ENCODE data around the gene RELB. TPM values are rescaled to one million over a fixed set of nuclear protein-coding genes. Genes with fewer than 3 reads are reported as not detected.
"Not testable (repeated sequence)": the region's sequence is repeated elsewhere in the genome, so short reads cannot be mapped to it uniquely, and the experiment has no call there.

Gene RELB
- total RNA-seq, 1 donor from 2014 or later = 6.6 TPM

DNA sequence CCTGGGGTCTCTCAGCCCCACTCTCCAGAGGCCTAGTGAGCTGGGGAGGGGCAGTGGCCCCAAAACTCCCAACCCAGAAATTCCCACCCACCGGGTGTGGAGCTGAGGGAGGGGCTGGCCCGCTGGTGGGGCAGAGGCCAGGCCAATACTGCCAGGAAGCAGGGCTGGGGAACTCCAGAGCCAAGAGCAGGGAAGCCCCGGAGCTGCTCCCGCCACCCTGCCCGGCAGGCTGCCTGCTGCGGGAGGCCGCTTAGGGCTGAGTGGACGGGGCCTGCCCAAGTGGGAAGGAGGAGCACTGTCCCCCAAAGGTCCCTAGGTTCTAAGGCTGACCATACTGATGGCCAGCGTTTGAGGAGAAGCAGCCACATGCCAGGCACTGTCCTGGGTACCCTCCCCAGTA lies 13.0 kb upstream of the RELB start:
- ATAC-seq = no peak

DNA sequence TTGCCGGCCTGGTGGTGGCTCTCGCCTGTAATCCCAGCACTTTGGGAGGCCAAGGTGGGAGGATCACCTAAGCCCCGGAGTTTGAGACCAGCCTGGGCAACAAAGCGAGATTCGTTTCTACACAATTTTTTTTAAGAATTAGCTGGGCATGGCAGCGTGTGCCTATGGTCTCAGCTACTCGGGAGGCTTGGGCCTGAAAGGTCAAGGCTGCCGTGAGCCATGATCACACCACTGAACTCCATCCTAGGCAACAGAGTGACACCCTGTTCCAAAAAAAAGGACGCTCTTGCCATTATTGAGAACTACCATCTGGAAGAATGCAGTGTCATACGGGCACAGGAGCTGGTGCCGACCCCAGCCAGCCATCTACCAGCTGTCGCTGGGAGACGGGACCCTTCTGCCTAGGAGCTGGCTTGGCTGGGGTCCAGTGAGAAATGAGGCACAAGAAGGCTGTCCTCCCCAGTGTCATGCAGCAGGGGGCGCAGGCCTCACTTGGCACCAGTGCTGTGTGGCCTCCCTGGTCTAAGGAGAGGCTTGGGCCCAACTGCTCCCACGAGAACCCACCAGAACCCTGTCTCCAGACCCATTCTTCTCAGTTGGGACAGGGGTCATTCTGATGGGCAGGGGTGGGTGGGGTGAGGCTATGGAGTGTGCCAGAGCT lies 12.2 kb upstream of the RELB start:
- peak; percentile 53 for ATAC-seq

GRCh38 chr19:44990459-44990858 lies 10.8 kb upstream of the RELB start:
- no peak for ATAC-seq

DNA sequence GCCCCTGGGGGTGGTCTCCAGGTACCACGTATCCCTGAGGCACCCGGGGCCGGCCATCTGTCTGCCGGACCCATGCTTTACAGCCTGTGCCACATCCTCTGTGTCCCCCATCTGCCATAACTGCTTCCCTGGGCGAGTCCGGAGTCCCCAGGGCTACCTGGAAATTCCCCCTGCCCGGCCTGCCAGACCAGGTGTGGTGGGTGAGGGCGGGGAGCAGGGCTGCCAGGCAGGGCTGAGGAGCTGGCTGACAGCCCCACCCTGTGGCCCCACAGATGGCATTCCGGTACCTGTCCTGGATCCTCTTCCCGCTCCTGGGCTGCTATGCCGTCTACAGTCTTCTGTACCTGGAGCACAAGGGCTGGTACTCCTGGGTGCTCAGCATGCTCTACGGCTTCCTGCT lies 10.3 kb upstream of the RELB start:
- ATAC-seq = no peak

DNA sequence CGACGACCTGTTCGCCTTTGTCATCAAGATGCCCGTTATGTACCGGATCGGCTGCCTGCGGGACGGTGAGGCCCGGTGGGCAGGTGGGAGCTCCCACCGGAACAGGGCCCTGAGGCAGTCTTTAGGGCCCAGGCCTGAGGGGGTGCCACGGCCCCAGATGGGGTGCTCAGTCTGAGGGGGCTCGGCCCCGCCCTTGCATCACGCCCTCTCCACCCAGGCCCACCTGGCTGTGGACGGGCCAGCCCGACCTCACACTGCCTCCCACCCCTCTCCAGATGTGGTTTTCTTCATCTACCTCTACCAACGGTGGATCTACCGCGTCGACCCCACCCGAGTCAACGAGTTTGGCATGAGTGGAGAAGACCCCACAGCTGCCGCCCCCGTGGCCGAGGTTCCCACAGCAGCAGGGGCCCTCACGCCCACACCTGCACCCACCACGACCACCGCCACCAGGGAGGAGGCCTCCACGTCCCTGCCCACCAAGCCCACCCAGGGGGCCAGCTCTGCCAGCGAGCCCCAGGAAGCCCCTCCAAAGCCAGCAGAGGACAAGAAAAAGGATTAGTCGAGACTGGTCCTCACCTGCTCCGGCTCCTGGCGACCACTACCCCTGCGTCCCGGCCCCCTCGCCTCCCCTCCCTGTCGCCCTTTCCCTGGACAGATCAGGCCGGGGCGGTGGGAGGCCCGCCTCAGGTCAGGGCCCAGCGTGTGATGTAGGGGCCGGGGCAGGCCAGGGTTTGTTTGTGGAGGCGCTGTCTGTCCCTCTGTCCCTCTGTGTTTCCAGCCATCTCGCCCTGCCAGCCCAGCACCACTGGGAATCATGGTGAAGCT lies 8.7 kb upstream of the RELB start:
- ATAC-seq = no peak

- no peak for ATAC-seq
Observed at GRCh38 chr19:44993526-44993925, 7.7 kb upstream of the RELB start.

DNA sequence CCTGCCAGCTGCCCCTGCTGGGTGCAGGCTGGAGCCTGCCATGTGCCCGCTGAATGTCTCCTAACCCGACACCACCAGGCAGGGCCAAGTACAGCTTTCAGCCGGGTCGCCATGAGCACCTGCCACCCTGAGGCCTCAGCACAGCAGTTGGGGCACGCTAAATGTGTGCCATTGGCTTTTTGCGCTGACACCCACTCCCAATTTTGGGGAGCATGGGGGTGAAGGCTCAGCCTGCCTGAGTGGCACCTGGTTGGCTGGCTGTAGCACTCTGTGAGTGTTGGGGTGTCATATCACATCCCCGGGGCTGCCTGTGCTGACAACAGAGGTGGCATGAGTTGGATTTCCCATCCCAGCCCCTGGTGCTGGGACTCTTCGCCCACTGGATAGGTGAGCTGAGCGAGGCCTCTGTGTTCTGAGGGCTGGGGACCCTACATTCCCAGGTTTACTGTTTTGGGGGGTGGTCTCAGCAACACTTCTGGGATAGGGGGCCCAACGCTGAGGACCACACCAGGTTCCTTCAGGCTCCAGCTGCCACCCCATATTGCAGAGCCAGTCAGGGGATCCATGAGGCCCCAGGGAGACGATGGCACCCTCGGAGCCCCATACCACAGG lies 7.2 kb upstream of the RELB start:
- ATAC-seq = no peak

DNA sequence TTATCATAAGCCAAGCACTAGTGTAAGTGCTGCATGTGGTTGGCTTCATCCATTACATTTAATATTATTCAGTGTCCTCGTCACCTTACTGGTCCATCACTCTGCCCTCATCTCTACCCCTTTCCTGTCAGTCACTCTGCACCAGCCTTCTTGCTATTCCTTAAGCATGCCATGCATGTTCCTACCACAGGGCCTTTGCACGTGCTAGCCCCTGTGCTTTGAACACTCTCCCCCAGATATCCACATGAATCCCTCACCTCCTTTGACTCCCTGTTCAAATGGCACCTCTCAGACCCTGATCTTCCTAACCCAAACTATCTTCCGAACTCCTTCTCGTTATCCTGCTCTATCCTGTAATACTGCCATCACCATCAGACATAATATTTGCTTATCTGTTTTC lies 3.2 kb upstream of the RELB start:
- no peak for ATAC-seq

DNA sequence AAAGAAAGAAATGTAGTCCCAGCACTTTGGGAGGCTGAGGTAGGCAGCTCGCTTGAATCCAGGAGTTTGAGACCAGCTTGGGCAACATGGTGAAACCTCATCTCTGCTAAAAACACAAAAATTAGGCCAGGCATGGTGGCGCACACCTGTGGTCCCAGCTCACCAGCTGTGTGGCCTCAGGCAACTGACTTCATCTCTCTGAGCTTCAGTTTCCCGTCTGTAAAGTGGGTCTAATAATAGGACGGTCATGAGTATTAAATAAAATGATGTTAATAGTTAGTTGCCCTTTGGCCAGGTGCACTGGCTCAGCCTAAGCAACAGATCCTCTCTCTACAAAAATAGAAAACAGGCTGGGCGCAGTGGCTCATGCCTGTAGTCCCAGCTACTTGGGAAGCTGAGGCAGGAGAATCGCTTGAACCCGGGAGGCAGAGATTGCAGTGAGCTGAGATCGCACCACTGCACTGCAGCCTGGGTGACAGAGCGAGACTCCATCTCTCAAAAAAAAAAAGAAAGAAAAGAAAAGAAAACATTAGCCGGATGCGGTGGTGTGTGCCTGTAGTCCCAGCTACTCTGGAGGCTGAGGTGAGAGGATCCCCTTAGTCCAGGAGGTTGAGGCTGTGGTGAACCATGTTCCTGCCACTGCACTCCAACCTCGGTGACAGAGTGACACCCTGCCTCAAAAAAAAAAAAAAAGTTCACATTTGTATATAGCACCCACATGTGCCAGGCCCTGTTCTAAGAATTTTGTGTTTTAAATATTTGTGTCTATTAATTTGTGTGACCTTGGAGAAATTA lies 1.9 kb upstream of the RELB start:
- ATAC-seq = not testable (repeated sequence)

- ATAC-seq = not testable (repeated sequence)
Observed at GRCh38 chr19:45000665-45001064, 599 bp upstream of the RELB start.

DNA sequence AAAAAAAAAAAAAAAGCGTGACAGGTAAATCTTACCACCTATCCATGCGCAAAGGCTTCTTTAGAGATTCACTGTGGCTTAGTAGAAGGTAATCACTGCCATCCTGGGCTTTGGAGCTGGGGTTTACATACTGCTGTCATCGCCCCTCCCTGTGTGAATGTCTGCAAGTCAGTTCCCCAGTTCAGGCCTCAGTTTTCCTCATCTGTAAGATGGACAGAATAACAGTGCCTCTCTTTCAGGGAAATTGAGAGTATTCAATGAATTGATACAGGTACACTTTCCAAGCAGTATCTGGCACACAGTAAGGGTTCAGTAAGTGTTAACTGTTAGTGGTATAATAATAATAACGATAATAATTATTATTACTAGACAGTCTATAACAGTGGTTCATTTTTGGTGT lies 2.2 kb downstream of the RELB start:
- no peak for ATAC-seq

DNA sequence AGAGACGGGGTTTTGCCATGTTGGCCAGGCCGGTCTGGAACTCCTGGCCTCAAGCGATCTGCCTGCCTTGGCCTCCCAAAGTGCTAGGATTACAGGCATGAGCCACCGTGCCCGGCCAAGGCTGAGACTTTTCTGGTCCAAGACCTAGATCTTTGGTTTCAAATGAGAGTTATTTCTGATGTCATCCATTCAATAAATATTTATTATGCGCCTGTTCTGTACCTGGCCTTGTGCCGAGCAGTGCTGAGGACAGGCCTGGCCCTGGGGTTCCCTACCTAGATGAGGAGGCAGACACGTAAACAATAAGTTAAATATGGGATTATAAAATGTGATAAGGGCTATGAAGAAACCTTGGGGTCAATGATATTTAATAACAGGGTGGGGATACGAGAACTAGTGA lies 4.5 kb downstream of the RELB start:
- ATAC-seq = no peak

DNA sequence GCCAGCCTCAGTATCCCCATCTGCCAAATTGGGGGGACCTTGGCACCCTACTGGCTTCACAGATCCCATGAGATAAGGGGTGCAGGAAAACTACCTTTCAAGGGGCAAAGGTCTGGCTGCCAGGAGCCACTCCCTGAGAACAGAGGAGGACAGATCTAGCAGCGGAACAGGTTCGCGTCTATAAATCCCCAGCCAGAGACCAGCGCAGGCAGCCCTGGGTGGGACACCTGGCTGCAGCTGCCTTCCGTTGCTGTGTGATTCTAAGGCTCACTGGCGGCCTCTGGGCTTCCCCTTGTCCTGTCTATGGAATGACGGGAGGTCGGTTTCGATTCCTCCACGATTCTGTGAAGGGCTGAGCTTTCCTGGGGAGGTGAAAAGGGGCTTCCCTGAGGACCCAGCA lies 7.3 kb downstream of the RELB start:
- ATAC-seq = no peak

- no peak for ATAC-seq
Observed at GRCh38 chr19:45009625-45010255, 8.5 kb downstream of the RELB start.

DNA sequence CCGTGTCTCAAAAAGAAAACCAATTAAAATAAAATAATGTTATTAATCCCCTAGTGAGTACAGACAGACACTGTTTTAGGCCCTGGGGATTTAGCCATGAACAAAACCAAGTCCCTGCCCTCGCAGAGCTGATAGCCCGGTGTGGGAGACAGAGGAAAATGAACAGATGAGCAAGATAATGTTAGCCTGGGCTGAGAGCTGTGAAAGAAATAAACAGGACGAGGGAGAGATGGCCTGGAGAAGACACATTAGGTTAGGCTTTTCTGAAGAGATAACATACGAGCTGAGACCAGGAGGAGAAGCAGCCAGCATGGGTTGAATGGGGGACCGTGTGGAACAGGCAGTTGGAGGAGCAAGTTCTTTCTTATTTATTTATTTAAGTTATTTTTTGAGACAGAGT lies 9.0 kb downstream of the RELB start:
- ATAC-seq = no peak

DNA sequence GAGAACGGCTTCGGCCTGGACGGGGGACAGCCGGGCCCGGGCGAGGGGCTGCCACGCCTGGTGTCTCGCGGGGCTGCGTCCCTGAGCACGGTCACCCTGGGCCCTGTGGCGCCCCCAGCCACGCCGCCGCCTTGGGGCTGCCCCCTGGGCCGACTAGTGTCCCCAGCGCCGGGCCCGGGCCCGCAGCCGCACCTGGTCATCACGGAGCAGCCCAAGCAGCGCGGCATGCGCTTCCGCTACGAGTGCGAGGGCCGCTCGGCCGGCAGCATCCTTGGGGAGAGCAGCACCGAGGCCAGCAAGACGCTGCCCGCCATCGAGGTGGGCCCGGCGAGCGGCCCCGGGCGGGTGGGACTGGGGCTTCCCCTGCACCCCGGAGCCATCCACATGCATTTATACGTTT lies 10.7 kb downstream of the RELB start:
- ATAC-seq = no peak

DNA sequence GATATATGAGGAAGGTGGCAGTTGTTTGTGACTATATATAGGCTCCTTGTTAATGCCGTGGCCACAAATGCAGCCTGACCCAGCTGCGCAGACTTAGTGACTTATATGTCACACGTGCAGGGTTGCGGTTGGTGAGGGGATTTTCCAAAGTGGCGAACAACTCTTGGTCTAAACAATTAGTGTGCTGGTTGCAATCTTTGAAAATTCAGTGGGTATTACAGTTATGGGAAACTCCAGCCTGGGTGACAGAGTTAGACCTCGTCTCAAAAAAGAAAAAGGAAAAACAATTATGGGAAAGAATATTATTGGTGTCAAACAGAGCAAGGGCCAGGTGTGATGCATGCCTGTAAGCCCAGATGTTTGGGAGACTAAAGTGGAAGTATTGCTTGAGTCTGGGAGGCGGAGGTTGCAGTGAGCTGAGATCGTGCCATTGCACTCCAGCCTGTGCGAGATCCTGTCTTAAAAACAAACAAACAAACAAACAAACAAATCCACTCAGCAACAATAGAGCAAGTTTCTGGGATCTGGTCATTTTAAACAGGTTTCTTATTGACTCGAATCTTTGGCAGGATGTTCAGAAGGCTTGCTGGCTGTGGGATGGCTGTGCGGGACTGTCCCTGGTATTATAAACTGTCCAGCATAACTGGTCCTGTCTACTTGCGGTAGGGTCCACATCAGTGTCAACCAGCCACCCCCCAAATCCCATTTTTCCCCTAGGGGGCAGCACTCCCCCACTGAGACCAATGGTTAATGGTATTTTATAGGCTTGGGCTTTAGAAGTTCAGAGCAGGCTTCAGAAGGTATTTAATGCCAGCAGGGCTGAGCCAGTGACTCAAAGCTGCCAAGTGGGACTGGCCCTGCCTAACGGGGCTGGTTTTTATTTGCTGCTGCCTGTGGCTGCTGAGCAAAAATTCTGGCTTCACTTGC lies 15.4 kb downstream of the RELB start:
- peak; percentile 89 for ATAC-seq

DNA sequence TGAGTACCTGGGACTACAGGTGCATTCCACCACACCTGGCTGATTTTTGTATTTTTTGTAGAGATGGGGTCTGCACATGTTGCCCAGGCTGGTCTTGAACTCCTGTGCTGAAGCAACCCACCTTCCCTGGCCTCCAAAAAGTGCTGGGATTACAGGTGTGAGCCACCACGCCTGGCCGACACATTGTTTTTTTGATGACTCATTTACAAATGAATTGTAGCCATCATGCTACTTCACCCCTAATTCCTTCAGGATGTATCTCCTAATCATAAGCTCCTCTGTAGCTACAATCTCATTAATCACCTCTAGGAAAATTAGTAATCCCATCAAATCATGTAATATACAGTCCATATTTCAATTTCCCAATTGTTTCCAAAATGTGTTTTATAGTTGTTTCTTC lies 17.9 kb downstream of the RELB start:
- ATAC-seq = no peak

DNA sequence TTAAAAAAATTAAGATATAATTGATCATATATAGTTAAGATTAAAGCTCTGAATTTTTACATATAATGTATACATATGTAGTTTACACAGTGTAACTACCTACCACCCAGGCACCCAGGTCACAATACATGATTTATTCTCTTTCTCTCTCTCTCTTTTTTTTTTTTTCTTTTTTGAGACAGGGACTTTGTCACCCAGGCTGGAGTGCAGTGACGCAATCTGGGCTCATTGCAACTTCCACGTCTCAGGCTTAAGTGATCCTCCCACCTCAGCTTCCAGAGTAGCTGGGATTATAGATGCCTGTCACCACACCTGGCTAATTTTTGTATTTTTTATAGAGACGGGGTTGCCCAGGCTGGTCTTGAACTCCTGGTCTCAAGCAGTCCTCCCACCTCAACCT lies 18.8 kb downstream of the RELB start:
- no peak for ATAC-seq

GRCh38 chr19:45021971-45022370 lies 20.7 kb downstream of the RELB start:
- peak; percentile 37 for ATAC-seq

DNA sequence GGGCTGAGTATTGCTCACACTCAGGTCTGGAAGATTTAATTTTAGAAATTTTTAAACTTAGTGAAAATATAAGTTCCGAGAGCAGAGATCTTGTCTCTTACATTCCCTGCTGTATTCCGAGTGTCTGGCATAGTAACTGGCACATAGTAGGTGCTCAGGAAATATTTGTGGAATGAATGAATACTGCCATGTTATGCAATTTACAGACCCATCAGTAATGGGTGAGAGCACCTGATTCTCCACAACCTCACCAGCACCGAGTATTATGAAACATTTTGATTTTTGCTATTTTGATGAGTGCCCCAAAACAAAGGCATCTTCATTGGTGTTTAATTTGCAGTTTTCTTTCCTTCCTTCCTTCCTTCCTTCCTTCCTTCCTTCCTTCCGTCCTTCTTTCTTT lies 21.8 kb downstream of the RELB start:
- no peak for ATAC-seq

Measured in esophagus mucosa (tissue), 1 donor.